ENCODE results near the gene PARN. TPM values are rescaled to one million over a fixed set of nuclear protein-coding genes. Genes with fewer than 3 reads are reported as not detected.

PARN gene
- total and polyA plus RNA-seq, 2 experiments from 2014 or later, result 32.5 to 61.3 TPM

- TF ChIP-seq, protein P1, sequence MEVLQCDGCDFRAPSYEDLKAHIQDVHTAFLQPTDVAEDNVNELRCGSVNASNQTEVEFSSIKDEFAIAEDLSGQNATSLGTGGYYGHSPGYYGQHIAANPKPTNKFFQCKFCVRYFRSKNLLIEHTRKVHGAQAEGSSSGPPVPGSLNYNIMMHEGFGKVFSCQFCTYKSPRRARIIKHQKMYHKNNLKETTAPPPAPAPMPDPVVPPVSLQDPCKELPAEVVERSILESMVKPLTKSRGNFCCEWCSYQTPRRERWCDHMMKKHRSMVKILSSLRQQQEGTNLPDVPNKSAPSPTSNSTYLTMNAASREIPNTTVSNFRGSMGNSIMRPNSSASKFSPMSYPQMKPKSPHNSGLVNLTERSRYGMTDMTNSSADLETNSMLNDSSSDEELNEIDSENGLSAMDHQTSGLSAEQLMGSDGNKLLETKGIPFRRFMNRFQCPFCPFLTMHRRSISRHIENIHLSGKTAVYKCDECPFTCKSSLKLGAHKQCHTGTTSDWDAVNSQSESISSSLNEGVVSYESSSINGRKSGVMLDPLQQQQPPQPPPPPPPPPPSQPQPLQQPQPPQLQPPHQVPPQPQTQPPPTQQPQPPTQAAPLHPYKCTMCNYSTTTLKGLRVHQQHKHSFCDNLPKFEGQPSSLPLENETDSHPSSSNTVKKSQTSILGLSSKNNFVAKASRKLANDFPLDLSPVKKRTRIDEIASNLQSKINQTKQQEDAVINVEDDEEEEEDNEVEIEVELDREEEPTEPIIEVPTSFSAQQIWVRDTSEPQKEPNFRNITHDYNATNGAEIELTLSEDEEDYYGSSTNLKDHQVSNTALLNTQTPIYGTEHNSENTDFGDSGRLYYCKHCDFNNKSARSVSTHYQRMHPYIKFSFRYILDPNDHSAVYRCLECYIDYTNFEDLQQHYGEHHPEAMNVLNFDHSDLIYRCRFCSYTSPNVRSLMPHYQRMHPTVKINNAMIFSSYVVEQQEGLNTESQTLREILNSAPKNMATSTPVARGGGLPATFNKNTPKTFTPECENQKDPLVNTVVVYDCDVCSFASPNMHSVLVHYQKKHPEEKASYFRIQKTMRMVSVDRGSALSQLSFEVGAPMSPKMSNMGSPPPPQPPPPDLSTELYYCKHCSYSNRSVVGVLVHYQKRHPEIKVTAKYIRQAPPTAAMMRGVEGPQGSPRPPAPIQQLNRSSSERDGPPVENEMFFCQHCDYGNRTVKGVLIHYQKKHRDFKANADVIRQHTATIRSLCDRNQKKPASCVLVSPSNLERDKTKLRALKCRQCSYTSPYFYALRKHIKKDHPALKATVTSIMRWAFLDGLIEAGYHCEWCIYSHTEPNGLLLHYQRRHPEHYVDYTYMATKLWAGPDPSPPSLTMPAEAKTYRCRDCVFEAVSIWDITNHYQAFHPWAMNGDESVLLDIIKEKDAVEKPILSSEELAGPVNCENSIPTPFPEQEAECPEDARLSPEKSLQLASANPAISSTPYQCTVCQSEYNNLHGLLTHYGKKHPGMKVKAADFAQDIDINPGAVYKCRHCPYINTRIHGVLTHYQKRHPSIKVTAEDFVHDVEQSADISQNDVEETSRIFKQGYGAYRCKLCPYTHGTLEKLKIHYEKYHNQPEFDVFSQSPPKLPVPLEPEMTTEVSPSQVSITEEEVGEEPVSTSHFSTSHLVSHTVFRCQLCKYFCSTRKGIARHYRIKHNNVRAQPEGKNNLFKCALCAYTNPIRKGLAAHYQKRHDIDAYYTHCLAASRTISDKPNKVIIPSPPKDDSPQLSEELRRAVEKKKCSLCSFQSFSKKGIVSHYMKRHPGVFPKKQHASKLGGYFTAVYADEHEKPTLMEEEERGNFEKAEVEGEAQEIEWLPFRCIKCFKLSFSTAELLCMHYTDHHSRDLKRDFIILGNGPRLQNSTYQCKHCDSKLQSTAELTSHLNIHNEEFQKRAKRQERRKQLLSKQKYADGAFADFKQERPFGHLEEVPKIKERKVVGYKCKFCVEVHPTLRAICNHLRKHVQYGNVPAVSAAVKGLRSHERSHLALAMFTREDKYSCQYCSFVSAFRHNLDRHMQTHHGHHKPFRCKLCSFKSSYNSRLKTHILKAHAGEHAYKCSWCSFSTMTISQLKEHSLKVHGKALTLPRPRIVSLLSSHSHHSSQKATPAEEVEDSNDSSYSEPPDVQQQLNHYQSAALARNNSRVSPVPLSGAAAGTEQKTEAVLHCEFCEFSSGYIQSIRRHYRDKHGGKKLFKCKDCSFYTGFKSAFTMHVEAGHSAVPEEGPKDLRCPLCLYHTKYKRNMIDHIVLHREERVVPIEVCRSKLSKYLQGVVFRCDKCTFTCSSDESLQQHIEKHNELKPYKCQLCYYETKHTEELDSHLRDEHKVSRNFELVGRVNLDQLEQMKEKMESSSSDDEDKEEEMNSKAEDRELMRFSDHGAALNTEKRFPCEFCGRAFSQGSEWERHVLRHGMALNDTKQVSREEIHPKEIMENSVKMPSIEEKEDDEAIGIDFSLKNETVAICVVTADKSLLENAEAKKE (CRISPR knock-in tag; IDR thresholded peaks at IDR 0.05), result no peak
- TF ChIP-seq CREB1 (CRISPR knock-in tag; IDR thresholded peaks at IDR 0.05; ENCODE audit: low read depth), result no peak
These were observed 91.5 kb downstream of the PARN start (continued) for GRCh38 chr16:14538604-14539003.

- peaks cover 3% of the 10 kb centered on the region; the same call in 1 of the 2 replicates for H4K20me1 ChIP-seq (replicated peaks; ENCODE audit: insufficient read depth)
- no peaks in the 10 kb centered on the region for H3K9me2 ChIP-seq (ENCODE audit: insufficient read depth)
- no peak overlapping the region for H2AFZ ChIP-seq
- H3K27ac ChIP-seq (ENCODE audit: low read depth), result no peak overlapping the region
- Mint-ChIP-seq H3K27ac (no peak overlapping the region), H3K36me3 (ENCODE audit: low read depth) (peaks cover 26% of the 10 kb centered on the region), H3K4me3 (no peak overlapping the region), H3K4me1 (peaks cover 25% of the 10 kb centered on the region), H3K27me3 (ENCODE audit: insufficient read depth, low read depth, poor library complexity) (peaks cover 4% of the 10 kb centered on the region), H3K9me3 (peaks cover 12% of the 10 kb centered on the region)
- H3K4me1 ChIP-seq (ENCODE audit: insufficient read depth), result peaks cover 18% of the 10 kb centered on the region
- no peaks in the 10 kb centered on the region for H3K27me3 ChIP-seq (ENCODE audit: insufficient read depth)
- no peak for TF ChIP-seq STAT1 (IDR thresholded peaks at IDR 0.05; ENCODE audit: unreplicated experiment)
- no peak for TF ChIP-seq EZH2 (IDR thresholded peaks at IDR 0.05; ENCODE audit: low read depth, unreplicated experiment)
- TF ChIP-seq EZH2phosphoT487 (IDR thresholded peaks at IDR 0.05; ENCODE audit: unreplicated experiment), result no peak
- no peak for TF ChIP-seq JUNB (IDR thresholded peaks at IDR 0.05; ENCODE audit: unreplicated experiment)
- no peak for TF ChIP-seq CREB1 (CRISPR knock-in tag; IDR thresholded peaks at IDR 0.05; ENCODE audit: low read depth)
- TF ChIP-seq POLR2AphosphoS5 (IDR thresholded peaks at IDR 0.05; ENCODE audit: low read depth), result no peak
- TF ChIP-seq, protein P2, sequence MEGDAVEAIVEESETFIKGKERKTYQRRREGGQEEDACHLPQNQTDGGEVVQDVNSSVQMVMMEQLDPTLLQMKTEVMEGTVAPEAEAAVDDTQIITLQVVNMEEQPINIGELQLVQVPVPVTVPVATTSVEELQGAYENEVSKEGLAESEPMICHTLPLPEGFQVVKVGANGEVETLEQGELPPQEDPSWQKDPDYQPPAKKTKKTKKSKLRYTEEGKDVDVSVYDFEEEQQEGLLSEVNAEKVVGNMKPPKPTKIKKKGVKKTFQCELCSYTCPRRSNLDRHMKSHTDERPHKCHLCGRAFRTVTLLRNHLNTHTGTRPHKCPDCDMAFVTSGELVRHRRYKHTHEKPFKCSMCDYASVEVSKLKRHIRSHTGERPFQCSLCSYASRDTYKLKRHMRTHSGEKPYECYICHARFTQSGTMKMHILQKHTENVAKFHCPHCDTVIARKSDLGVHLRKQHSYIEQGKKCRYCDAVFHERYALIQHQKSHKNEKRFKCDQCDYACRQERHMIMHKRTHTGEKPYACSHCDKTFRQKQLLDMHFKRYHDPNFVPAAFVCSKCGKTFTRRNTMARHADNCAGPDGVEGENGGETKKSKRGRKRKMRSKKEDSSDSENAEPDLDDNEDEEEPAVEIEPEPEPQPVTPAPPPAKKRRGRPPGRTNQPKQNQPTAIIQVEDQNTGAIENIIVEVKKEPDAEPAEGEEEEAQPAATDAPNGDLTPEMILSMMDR (conservative IDR thresholded peaks at IDR 0.05; ENCODE audit: low read depth in 2 of 2), result no peak
- TF ChIP-seq, protein P3, sequence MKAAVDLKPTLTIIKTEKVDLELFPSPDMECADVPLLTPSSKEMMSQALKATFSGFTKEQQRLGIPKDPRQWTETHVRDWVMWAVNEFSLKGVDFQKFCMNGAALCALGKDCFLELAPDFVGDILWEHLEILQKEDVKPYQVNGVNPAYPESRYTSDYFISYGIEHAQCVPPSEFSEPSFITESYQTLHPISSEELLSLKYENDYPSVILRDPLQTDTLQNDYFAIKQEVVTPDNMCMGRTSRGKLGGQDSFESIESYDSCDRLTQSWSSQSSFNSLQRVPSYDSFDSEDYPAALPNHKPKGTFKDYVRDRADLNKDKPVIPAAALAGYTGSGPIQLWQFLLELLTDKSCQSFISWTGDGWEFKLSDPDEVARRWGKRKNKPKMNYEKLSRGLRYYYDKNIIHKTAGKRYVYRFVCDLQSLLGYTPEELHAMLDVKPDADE (IDR thresholded peaks at IDR 0.05), result no peak
- H3F3A ChIP-seq (replicated peaks; ENCODE audit: low read depth), result no peaks in the 10 kb centered on the region
- no peaks in the 10 kb centered on the region for H3K36me3 ChIP-seq (ENCODE audit: insufficient read depth)
- H3K79me2 ChIP-seq (replicated peaks; ENCODE audit: insufficient read depth), result no peaks in the 10 kb centered on the region; the same call in 1 of the 2 replicates
- no peak overlapping the region for H3K4me2 ChIP-seq
- DNase-seq (ENCODE audit: low spot score) (no peak), ATAC-seq (no peak)
- H3K4me3 ChIP-seq, result no peak overlapping the region
These were observed 98.4 kb downstream of the PARN start for GRCh38 chr16:14531613-14532012.

All from GM23338 (cell line).